Liver (tissue), 9 donors: Measurements from ENCODE around the gene OR10A6. TPM values are rescaled to one million over a fixed set of nuclear protein-coding genes. Genes with fewer than 3 reads are reported as not detected.

Experiments
- DNase-seq: peaks from one replicate; pipeline ENCODE4 v3.0.0-alpha.2; 2017; ENCODE audit warnings: low spot score
- H3K27ac ChIP-seq, 2 donors: one replicate each; pipeline ENCODE4 v1.7.0; 2013; ENCODE audit warnings: inconsistent platforms in 2 of 2, low read length in 2 of 2, control low read depth in 1 of 2, low read depth in 1 of 2, mild to moderate bottlenecking in 1 of 2
- H3K27me3 ChIP-seq, 4 donors: one replicate each; pipeline versions ENCODE4 v1.6.1 to v1.7.0; 2013; ENCODE audit warnings: low read length in 3 of 4, inconsistent platforms in 1 of 4, mild to moderate bottlenecking in 1 of 4, moderate library complexity in 1 of 4; ENCODE audit not compliant: control insufficient read depth in 4 of 4, insufficient read depth in 4 of 4
- H3K36me3 ChIP-seq, 4 donors: one replicate each; pipeline versions ENCODE4 v1.6.1 to v1.7.0; 2013; ENCODE audit warnings: low read length in 3 of 4, mild to moderate bottlenecking in 3 of 4, low read depth in 1 of 4, moderate library complexity in 1 of 4; ENCODE audit not compliant: control insufficient read depth in 4 of 4, insufficient read depth in 3 of 4
- H3K4me1 ChIP-seq, 4 donors: one replicate each; pipeline versions ENCODE4 v1.6.1 to v1.7.0; 2013; ENCODE audit warnings: low read length in 3 of 4, mild to moderate bottlenecking in 3 of 4, moderate library complexity in 1 of 4; ENCODE audit not compliant: control insufficient read depth in 4 of 4, insufficient read depth in 4 of 4
- H3K4me3 ChIP-seq, 3 donors: one replicate each; pipeline versions ENCODE4 v1.6.1 to v1.7.0; 2013; ENCODE audit warnings: low read length in 3 of 3, control low read depth in 1 of 3, low read depth in 1 of 3, mild to moderate bottlenecking in 1 of 3
- H3K9ac ChIP-seq, 2 donors: one replicate each; pipeline ENCODE4 v1.7.0; 2013; ENCODE audit warnings: low read length in 2 of 2, mild to moderate bottlenecking in 2 of 2, moderate library complexity in 2 of 2, control low read depth in 1 of 2, low read depth in 1 of 2
- H3K9me3 ChIP-seq, 4 donors: one replicate each; pipeline versions ENCODE4 v1.6.1 to v1.7.0; 2013; ENCODE audit warnings: low read length in 3 of 4; ENCODE audit not compliant: control insufficient read depth in 4 of 4
- FOXA2 ChIP-seq: IDR thresholded peaks from 2 replicates; pipeline ENCODE4 v1.6.1; 2016; ENCODE audit warnings: antibody characterized with exemption
- GABPA ChIP-seq, 2 donors: IDR thresholded peaks in 1 of 2; conservative IDR thresholded peaks in 1 of 2; 2 replicates each; pipeline ENCODE4 v1.6.1; 2016; ENCODE audit warnings: antibody characterized with exemption in 2 of 2, mild to moderate bottlenecking in 1 of 2, moderate library complexity in 1 of 2
- HNF4A ChIP-seq, 2 donors: conservative IDR thresholded peaks; 2 replicates each; pipeline ENCODE4 v1.6.1; 2016; ENCODE audit warnings: antibody characterized with exemption in 2 of 2, mild to moderate bottlenecking in 2 of 2
- MAX ChIP-seq: IDR thresholded peaks from 2 replicates; pipeline ENCODE4 v1.6.1; 2016; ENCODE audit warnings: antibody characterized with exemption
- RAD21 ChIP-seq, 2 donors: IDR thresholded peaks; 2 replicates each; pipeline ENCODE4 v1.6.1; 2016; ENCODE audit warnings: antibody characterized with exemption in 2 of 2, mild to moderate bottlenecking in 2 of 2
- REST ChIP-seq: IDR thresholded peaks from 2 replicates; pipeline ENCODE4 v1.6.1; 2016; ENCODE audit warnings: antibody characterized with exemption, mild to moderate bottlenecking
- SP1 ChIP-seq: IDR thresholded peaks from 2 replicates; pipeline ENCODE4 v1.6.1; 2018; ENCODE audit warnings: antibody characterized with exemption, mild to moderate bottlenecking
- YY1 ChIP-seq: IDR thresholded peaks from 2 replicates; pipeline ENCODE4 v1.6.1; 2016; ENCODE audit warnings: antibody characterized with exemption, mild to moderate bottlenecking
- ZBTB33 ChIP-seq: IDR thresholded peaks from 2 replicates; pipeline ENCODE4 v1.6.1; 2016; ENCODE audit warnings: antibody characterized with exemption
- WGBS: extraction: QIAGEN DNeasy Blood & Tissue Kit; methylation state at CpG from one replicate; pipeline ENCODE4 v1.1.7; 2013; 5-methylcytosine and 5-hydroxymethylcytosine counted together
- polyA plus RNA-seq, 2 donors: library from polyadenylated mRNA; stranded (reverse) in 1 of 2; unstranded in 1 of 2; fragments of 200-250 nt in 1 of 2; fragments of >200 nt in 1 of 2; fragmentation: Nextera tagmentation in 1 of 2; extraction: Ambion mirVana in 1 of 2; gene quantifications; one replicate each; pipeline versions ENCODE4 v1.2.1 to v1.2.3, GENCODE V29; 2013 to 2015
- total RNA-seq, 2 donors: library from RNA; depleted of rRNA; stranded (reverse); fragments of >200 nt; gene quantifications; one replicate each; pipeline ENCODE4 v1.2.3, GENCODE V29; 2014
- donor health status: healthy.
- donor health status: healthy.
- donor health status: healthy.
- donor health status: healthy.
- donor health status: healthy.

The OR10A6 gene
- total and polyA plus RNA-seq, 4 donors: not detected

GRCh38 chr11:7973011-7973410 lies 41.9 kb upstream of the OR10A6 start:
- Histone ChIP-seq H3K4me1 (no peaks in the 10 kb centered on the region), H3K36me3 (no peaks in the 10 kb centered on the region), H3K9ac (no peak overlapping the region), H3K27me3 (no peaks in the 10 kb centered on the region), H3K4me3 (no peak overlapping the region), H3K27ac (no peak overlapping the region), H3K9me3 (no peaks in the 10 kb centered on the region)
- no peak for DNase-seq
- WGBS: 85% methylated on average over 5 of the region's 5 CpGs
- TF ChIP-seq RAD21 (IDR thresholded peaks at IDR 0.05): no peak
- TF ChIP-seq SP1: no peak
- no peak for TF ChIP-seq YY1
- TF ChIP-seq MAX: no peak
- TF ChIP-seq GABPA (IDR thresholded peaks at IDR 0.05 in 1 of 2, conservative IDR thresholded peaks at IDR 0.05 in 1 of 2): no peak
- TF ChIP-seq FOXA2: no peak
- no peak for TF ChIP-seq REST
- no peak for TF ChIP-seq ZBTB33

GRCh38 chr11:7971846-7972245 lies 40.8 kb upstream of the OR10A6 start:
- Histone ChIP-seq H3K4me3 (no peak overlapping the region), H3K27ac (no peak overlapping the region), H3K36me3 (no peaks in the 10 kb centered on the region), H3K9ac (no peak overlapping the region), H3K9me3 (no peaks in the 10 kb centered on the region), H3K4me1 (no peaks in the 10 kb centered on the region), H3K27me3 (no peaks in the 10 kb centered on the region)
- DNase-seq: no peak
- TF ChIP-seq HNF4A (conservative IDR thresholded peaks at IDR 0.05) (no peak), SP1 (no peak), ZBTB33 (no peak)
